Cardiac fibroblast (primary cell): Measurements from ENCODE around the gene CNKSR2.
A peak's percentile ranks its signal among the peaks of the same experiment; 100 is the strongest.

Experiments
- DNase-seq, 2 donors: peaks; one replicate each; pipeline versions ENCODE4 v3.0.0 to v3.0.0-alpha.2; 2010; ENCODE audit warnings: low read depth in 2 of 2
- H3K4me3 ChIP-seq, 2 donors: replicated peaks in 1 of 2; 1 replicate in 1 of 2; 2 replicates in 1 of 2; pipeline ENCODE4 v1.5.1; 2011; ENCODE audit warnings: low read depth in 2 of 2, low read length in 2 of 2, mild to moderate bottlenecking in 2 of 2, moderate library complexity in 1 of 2
- TF ChIP-seq, protein P1 (sequence below): IDR thresholded peaks from one replicate; pipeline ENCODE4 v1.5.1; 2011; ENCODE audit warnings: low read depth, mild to moderate bottlenecking, low read length, inconsistent platforms

Gene CNKSR2

DNA sequence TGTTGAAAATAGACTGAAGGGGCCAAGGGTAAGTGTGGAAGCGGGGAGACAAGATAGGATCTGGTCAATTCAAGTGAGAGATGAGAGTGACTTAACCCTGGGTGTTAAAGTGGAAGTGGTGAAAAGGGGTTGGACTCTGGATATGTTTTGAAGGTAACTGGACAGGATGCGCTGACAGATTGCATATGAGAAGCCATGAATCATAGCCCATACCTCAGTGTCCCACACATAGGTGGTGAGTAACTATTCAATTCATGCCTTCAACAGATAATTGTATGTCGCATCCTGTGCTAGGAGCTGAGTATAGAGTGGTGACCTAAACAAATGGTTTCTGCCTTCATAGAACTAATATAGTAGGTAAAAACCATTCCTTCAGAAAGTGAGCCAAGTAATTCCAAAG, 207.3 kb downstream of the CNKSR2 start:
- TF ChIP-seq, protein P1, sequence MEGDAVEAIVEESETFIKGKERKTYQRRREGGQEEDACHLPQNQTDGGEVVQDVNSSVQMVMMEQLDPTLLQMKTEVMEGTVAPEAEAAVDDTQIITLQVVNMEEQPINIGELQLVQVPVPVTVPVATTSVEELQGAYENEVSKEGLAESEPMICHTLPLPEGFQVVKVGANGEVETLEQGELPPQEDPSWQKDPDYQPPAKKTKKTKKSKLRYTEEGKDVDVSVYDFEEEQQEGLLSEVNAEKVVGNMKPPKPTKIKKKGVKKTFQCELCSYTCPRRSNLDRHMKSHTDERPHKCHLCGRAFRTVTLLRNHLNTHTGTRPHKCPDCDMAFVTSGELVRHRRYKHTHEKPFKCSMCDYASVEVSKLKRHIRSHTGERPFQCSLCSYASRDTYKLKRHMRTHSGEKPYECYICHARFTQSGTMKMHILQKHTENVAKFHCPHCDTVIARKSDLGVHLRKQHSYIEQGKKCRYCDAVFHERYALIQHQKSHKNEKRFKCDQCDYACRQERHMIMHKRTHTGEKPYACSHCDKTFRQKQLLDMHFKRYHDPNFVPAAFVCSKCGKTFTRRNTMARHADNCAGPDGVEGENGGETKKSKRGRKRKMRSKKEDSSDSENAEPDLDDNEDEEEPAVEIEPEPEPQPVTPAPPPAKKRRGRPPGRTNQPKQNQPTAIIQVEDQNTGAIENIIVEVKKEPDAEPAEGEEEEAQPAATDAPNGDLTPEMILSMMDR: no peak
- peak in 1 of 2 donors; percentile 2 for DNase-seq
- H3K4me3 ChIP-seq: no peak overlapping the region

DNA sequence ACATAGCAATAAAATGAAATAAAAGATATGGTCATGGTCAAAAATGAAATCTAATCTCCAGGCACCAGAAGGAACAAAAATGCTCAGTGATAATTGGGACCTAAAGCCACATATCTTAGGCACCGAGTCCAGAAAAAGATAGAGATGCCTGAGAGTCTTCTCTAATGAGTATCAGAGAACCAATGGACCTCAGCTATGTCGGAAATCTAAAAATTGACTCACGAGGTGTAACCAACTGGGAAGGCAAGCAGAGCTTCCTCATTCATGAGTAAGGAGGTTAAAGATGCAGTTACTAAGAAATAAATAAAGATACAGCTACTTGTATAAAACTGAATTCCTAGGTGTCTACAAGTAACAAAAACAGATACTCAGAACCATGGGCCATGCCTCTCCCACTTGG, 211.8 kb downstream of the CNKSR2 start:
- DNase-seq: no peak
- TF ChIP-seq, protein P1: no peak
- H3K4me3 ChIP-seq: no peak overlapping the region

DNA sequence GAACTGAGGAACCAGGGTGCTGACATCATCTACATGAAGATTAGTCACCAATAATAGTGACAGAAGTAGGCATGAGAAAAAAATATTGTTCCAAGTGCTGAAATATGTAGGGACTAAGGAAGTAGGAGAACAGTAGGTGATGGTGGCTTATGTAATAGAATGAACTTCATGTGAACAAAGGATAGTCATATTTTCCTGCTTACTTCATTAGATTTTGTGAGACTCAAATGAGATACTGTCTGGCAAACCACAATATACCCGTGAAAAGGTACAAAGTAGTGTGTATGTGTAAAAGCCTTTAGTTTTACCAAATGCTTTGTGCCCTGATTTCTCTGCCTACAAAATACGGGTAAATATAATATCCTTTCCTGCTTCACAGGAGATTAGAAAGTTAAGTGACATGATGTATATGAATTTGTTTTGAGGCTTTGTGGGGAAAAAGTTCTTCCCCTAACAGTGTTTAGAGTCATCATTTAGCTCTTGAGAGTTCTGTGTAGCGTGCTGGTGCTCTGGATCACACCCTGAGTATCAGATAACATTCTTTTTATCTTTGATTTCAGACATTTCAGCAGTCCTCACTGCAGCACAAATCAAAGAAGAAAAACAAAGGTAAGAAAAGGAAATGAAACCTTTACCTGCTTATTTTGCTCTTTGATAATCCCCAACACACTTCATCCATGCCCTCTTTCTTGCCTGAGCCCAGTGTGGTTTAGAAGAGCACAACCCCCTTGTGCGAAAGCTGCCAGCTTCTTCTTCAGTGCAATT, 216.0 kb downstream of the CNKSR2 start:
- H3K4me3 ChIP-seq: no peak overlapping the region
- peak in 1 of 2 donors; percentile 10 for DNase-seq
- TF ChIP-seq, protein P1: no peak

DNA sequence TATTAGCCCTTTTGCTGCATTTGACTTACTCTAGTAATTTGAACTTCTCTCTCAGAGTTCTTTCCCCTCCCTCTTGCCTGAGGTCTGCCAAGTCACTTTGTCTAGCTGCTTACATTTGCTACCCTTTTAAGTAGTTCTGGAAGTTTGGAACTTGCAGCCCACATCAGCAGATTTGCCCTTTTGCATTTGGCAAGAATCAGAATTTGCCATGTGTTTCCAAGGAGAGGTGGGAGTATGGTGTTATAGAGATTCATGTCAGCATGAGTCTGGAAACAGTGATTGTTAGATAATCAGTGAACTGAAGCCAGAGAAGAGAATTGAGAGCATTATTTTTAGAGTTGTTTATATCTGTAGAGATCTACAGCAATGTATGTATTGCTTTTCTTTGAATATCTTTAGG, 231.8 kb downstream of the CNKSR2 start:
- TF ChIP-seq, protein P1: no peak
- no peak for DNase-seq
- no peak overlapping the region for H3K4me3 ChIP-seq

DNA sequence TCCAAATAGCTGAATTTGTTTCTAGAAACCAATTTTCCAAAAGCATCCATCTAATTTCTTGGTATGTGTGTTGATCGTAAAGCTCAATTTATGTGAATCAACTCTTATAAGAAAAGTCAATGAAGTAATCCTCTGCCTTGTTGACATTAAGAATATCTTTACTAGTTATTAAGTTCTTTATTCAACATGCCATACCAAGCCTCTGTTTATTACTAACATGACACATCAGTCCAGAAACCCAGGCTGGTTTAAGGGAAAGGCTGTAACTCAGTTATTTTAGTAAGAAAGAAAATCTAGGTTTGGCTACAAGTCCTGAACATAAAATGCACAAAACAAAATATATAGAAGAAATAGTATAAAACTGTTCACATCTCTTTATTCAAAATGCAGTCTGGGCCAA, 235.9 kb downstream of the CNKSR2 start:
- TF ChIP-seq, protein P1: no peak
- no peak overlapping the region for H3K4me3 ChIP-seq
- DNase-seq: no peak

DNA sequence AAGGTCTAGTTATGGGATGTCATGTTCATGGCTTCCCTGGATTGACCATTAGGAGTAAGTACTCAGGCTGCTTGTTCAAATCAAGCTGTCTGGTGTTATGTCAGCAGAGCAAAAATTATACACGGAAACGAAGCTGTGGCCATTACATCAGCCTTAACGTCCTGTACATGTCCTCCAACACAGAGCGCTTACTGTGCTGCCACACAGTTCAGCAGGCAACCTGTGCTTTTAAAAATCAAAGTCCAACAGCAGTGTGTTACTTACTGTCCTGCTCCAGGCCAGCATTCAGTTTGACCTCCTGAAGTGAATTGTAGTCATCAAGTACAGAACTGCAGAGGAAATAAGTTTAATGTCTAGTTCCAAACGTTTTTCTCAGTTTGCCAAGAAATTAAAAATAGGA, 237.9 kb downstream of the CNKSR2 start:
- TF ChIP-seq, protein P1: no peak
- DNase-seq: no peak
- H3K4me3 ChIP-seq: no peak overlapping the region

DNA sequence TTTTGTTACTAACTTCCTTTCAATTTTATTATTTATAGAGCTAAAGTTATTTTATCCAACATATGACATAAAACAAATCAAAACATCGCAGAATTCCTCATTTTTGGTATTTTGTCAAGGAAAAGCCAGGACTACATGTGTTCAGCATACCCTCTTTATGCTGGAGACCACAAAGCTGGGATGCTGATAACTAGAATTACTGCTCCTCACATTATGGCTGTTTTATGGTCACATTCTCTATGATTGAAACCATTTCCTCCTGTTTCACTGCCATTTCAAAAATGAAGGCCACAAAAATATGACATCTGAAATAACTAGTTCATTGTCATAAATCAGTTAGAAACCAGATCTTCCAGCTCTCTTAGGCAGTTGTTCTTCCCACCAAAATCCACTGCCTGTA, 242.2 kb downstream of the CNKSR2 start:
- H3K4me3 ChIP-seq: no peak overlapping the region
- no peak for DNase-seq
- TF ChIP-seq, protein P1: no peak
